VCaP (cell line): ENCODE data around the gene CYTH3.
A peak's percentile ranks its signal among the peaks of the same experiment; 100 is the strongest.

ENCODE experiments used
- H3K27ac ChIP-seq: fragments of 450-650 bp; 2 replicates; pipeline ENCODE4 v1.5.1; 2017
- CTCF ChIP-seq: fragments of 450-650 bp; conservative IDR thresholded peaks from 2 replicates; pipeline ENCODE4 v1.5.1; 2017; ENCODE audit warnings: mild to moderate bottlenecking, moderate library complexity

The CYTH3 gene

GRCh38 chr7:6161463-6162330 lies 110.7 kb downstream of the CYTH3 start:
- no peak for TF ChIP-seq CTCF
- H3K27ac ChIP-seq = no peak overlapping the region; the same call in 1 of the 2 replicates

- TF ChIP-seq CTCF = peak; percentile 89
- H3K27ac ChIP-seq = peak overlapping the region; percentile 43
Measured at GRCh38 chr7:6160191-6160623, 112.2 kb downstream of the CYTH3 start.

- TF ChIP-seq CTCF = no peak
- peak overlapping the region; percentile 43; the same call in 1 of the 2 replicates for H3K27ac ChIP-seq
Measured at GRCh38 chr7:6159524-6160031, 112.8 kb downstream of the CYTH3 start.

- TF ChIP-seq CTCF = no peak
- H3K27ac ChIP-seq = no peak overlapping the region
Measured at GRCh38 chr7:6159097-6159483, 113.3 kb downstream of the CYTH3 start.

- H3K27ac ChIP-seq = no peak overlapping the region
- no peak for TF ChIP-seq CTCF
Measured at GRCh38 chr7:6158424-6159096, 113.9 kb downstream of the CYTH3 start.

- no peak for TF ChIP-seq CTCF
- no peak overlapping the region for H3K27ac ChIP-seq
Measured at GRCh38 chr7:6157685-6158423, 114.6 kb downstream of the CYTH3 start.

GRCh38 chr7:6156734-6157133 lies 115.7 kb downstream of the CYTH3 start:
- no peak for TF ChIP-seq CTCF
- H3K27ac ChIP-seq = no peak overlapping the region
